ENCODE results near the gene MRPL1.

Gene MRPL1

DNA sequence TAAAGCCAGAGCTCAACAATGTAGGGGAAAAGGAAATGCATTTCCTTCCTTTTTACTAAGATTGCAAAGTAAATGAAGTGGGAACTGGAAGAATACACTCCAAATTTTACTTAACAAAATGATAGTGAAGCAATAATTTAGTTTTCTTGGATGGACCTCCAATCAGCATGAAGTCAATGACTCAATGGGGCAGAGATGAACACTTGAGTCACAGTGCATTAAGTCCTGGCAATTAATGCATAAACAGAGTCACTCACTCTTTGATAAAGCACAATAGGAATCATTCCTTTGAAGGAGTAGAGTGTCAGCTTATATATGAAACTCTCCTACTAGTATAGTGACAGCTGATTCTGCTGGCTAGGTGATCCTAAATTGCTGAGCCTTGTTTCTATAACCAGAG lies 127.8 kb downstream of the MRPL1 start:
- DNase-seq = no peak

DNA sequence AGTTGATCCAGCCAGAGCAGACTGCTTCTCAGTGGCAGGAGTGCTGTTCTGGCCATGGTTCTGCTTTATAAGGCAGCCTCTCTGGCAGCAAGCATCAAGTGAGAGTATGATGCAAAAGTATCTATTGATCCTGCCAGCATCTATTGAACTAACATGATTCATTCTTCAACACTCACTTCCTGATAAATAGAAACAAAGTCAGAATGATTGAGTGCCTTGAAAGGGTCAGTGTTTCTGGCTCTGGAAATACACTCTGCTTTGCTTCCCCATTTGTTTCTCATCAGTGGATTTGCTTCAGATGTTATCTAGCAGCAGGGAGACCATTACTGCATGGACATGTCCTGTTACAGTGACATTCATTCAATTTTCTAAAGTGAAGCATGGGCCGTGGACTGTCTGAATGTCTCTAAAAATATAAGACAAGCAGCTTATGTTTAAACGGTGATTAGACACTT lies 128.3 kb downstream of the MRPL1 start:
- DNase-seq = no peak

- no peak for DNase-seq
These were observed 130.0 kb downstream of the MRPL1 start for GRCh38 chr4:77992581-77992980.

DNA sequence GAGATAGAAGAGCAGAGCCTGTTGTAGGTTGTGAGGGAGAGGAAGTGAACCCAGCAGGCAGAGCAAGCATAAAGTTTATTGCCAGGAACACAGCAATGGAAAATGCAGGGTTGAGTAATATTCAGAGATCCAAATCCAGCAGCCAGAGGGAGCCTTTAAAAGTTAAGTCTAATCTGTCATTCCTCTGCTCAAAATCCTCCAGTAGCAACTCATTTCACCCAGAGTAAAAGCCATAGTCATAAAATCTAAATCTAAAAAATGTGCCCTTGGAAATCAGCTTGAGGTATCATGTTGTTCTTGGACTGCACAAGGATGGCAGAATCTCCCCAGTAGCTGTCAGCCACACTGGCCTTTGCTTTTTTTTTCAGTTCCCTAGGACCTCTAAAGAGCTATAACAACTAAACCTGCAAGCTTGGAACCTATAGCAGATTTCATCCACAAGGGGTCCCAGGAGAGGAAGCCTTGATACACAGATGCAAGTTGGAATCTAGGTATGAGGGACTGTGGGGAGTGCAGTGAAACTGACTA lies 131.6 kb downstream of the MRPL1 start:
- DNase-seq = no peak

- no peak for DNase-seq
These were observed 133.4 kb downstream of the MRPL1 start for GRCh38 chr4:77996076-77996475.

DNA sequence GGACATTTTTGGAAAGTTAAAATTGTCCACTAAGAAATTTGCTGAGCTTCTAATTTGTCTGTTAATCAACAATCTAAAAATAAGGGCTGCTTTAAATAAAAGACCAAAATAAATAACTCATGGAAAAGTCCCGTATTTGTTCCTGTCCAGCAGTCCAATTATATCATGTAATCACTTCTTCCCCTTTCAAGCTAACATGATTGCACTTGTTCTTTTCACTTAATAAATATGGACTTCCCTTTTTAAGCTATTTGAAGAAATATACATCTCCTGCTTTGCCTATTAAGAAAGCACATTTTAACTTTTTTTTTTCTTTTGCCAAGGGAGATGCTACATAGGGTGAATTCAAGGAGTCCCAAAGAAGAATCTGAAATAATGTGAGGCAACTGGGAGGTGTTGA lies 138.9 kb downstream of the MRPL1 start:
- no peak for DNase-seq

DNA sequence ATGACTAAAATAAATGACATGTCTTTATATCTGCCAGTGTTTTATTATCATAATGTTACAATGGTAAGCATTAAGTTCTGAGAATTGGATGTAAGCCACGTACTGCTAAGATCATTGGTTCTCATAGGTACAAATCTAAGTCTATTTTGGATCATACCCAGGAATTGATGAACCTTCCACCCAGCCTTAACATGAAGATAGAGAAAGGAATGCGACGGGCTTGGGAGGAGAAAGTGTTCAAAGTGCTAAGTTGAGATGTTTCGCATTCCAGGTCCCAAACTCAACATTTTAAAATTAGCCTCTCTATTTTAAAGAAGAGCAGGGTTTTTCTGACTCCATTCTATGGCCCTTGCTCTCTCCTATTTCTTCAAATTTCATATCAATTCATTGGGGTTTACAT lies 139.6 kb downstream of the MRPL1 start:
- no peak for DNase-seq
